ENCODE data around the gene ACOXL. TPM values are rescaled to one million over a fixed set of nuclear protein-coding genes. Genes with fewer than 3 reads are reported as not detected.

Gene ACOXL
- total and polyA plus RNA-seq, 2 of the 8 experiments (the other 6 are each of a cell fraction or from before 2014, with no cell fraction given), result 11.4 to 20.6 TPM

DNA sequence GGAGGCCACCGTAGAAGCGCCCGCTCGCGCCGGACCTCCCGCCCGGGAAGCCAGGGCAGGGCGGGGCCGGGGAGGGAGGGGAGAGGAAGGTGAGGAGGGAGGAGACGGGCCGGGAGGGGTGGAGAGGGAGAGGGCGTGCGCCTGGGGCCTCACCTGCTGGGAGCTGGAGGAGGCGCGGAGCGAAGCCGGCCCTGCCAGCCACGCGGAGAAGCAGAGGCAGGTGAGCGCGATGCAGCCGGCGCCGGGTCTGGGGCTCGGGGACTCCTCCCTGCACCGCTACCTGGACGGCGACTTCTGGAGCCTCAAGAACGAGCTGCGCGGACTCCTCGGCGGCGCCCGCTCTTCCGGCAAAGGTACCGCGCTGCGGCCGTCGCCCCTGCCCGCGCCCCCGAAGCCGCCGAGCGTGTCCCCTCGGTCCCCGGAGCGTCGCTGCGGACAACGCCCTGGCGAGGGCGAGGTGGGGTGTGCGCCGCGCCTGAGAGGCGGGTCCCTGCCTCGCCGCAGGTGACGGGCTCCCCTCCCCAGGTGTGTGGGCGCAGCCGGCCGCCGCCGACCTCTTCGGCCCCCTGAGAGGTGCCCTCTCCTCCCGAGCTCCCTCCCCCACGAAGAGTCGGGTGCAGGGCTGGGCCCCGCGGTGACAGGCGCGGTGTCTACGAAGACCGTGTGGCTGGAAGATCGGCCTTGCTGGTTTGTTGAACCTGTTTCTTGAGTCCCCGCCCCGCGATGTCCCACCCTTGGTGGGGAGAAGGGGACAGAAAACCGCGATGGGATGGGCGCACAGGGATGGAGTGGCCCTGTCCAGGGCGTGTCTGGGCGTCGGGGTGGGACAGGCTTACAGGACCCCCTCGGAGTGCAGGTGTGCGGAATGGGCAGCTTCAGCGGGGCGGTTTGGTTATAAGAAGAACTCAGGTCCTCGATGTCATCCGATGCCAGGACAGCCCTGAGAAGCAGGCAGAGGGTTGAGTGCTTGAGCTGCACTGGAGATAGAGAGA is at the start of gene ACOXL (continued):
- TF ChIP-seq SP4 (IDR thresholded peaks at IDR 0.05; ENCODE audit: low read length) (no peak), TCF12 (IDR thresholded peaks at IDR 0.05; ENCODE audit: low read depth, low read length) (no peak), RFX5 (IDR thresholded peaks at IDR 0.05; ENCODE audit: borderline replicate concordance, low read depth, low read length) (no peak), KDM5A (IDR thresholded peaks at IDR 0.05; ENCODE audit: low read length) (no peak), SIRT6 (IDR thresholded peaks at IDR 0.05; ENCODE audit: low read length) (no peak)
